Vagina (tissue), 2 donors: ENCODE data around the gene HOXA5.
A peak's percentile ranks its signal among the peaks of the same experiment; 100 is the strongest.

Experiments
- CTCF ChIP-seq, 3 experiments: fragments of 450-650 bp in 2 of 3; fragments of 200-600 bp in 1 of 3; sonication (generic) in 1 of 3; IDR thresholded peaks; one replicate each; pipeline ENCODE4 v1.5.1; 2017 to 2019; ENCODE audit warnings: antibody characterized with exemption in 3 of 3, mild to moderate bottlenecking in 2 of 3, moderate library complexity in 2 of 3
- POLR2A ChIP-seq, 2 donors: fragments of 450-650 bp; IDR thresholded peaks; one replicate each; pipeline ENCODE4 v1.6.1; 2017; ENCODE audit warnings: antibody characterized with exemption in 2 of 2, mild to moderate bottlenecking in 2 of 2, moderate library complexity in 2 of 2
- POLR2AphosphoS5 ChIP-seq, 2 donors: sonication (generic); formaldehyde crosslinking; IDR thresholded peaks; one replicate each; pipeline ENCODE4 v1.9.0; 2017; ENCODE audit warnings: antibody characterized with exemption in 2 of 2, mild to moderate bottlenecking in 2 of 2, low read depth in 1 of 2; ENCODE audit not compliant: insufficient read depth in 1 of 2

- TF ChIP-seq CTCF (IDR thresholded peaks at IDR 0.05) = no peak
- TF ChIP-seq POLR2A (IDR thresholded peaks at IDR 0.05) = no peak
- peak in 1 of 2 donors; percentile 17 for TF ChIP-seq POLR2AphosphoS5 (IDR thresholded peaks at IDR 0.05; ENCODE audit: insufficient read depth in 1 of 2, low read depth in 1 of 2)
Observed at GRCh38 chr7:27103489-27104226, 39.8 kb downstream of the HOXA5 start.
